ENCODE measurements around the gene CDH23. TPM values are rescaled to one million over a fixed set of nuclear protein-coding genes. Genes with fewer than 3 reads are reported as not detected.

CDH23 gene
- total and polyA plus RNA-seq, 9 of the 15 experiments (the other 6 are each of a cell fraction or from before 2014, with no cell fraction given) = 0.18 to 1.2 (median 0.47) TPM

- Histone ChIP-seq H3K9me1 (ENCODE audit: control insufficient read depth, insufficient read depth, low read length) (no peaks in the 10 kb centered on the region), H4K20me1 (replicated peaks; ENCODE audit: control insufficient read depth, insufficient read depth, low read length) (0 out of 2 replicates have a peak, but pooled peaks cover 6% of the 10 kb centered on the region), H3K27ac (ENCODE audit: extremely low read depth, low read depth, low read length) (no peak overlapping the region), H2AFZ (ENCODE audit: low read depth, low read length) (no peak overlapping the region), H3K36me3 (ENCODE audit: control insufficient read depth, insufficient read depth, low read length) (no peaks in the 10 kb centered on the region), H3K4me2 (ENCODE audit: insufficient read depth, low read length) (no peak overlapping the region), H3K9me3 (replicated peaks; ENCODE audit: control insufficient read depth, insufficient read depth, low read depth, low read length) (no peaks in the 10 kb centered on the region), H3K4me1 (replicated peaks in 1 of 2; ENCODE audit: control insufficient read depth in 2 of 2, insufficient read depth in 2 of 2, low read length in 2 of 2) (peaks cover 0 to 3% of the 10 kb centered on the region in 2 experiments; a peak in 2 of 5 replicates), H3K79me2 (ENCODE audit: control insufficient read depth, insufficient read depth, low read length) (no peaks in the 10 kb centered on the region), H3K4me3 (no peak overlapping the region), H3K9ac (ENCODE audit: insufficient read depth in 1 of 2, low read depth in 2 of 2, low read length in 2 of 2) (no peak overlapping the region), H3K27me3 (ENCODE audit: control insufficient read depth in 2 of 2, insufficient read depth in 2 of 2, low read length in 2 of 2) (peaks cover 25 to 57% of the 10 kb centered on the region in 2 experiments)
- WGBS (ENCODE audit: insufficient coverage, low coverage, missing lambda C conversion rate) = 15% methylated on average over 9 of the region's 9 CpGs
- ChIA-PET POLR2A (no interaction called here), CTCF (ENCODE audit: low intra/inter-chr PET ratio) (interaction anchor here (0.7 to 1.7 kb wide), 3 partner anchors 31 to 787 kb away, joined by 3 to 22 read pairs (median 4); no protein-coding TSS in a partner anchor)
- BruUV-seq (replicated peaks) = no TSS peak
- FAIRE-seq = peak; percentile 92
- intact Hi-C loops (cut with micrococcal nuclease) = loop anchor here (1.0 to 2.0 kb wide), 3 partner anchors 32 to 268 kb away; no protein-coding TSS in a partner anchor
- peak; percentile 68 for ATAC-seq
- peak; percentile 38 to 66 (median 50) for DNase-seq (ENCODE audit: extremely low read depth in 1 of 4, low spot score in 3 of 4)
- in situ Hi-C loops (cut with MboI) = no loop called here
- TF ChIP-seq KDM5B (IDR thresholded peaks at IDR 0.05; ENCODE audit: insufficient replicate concordance, low read depth, low read length) = no peak
- no peak for TF ChIP-seq ELK1 (CRISPR knock-in tag; IDR thresholded peaks at IDR 0.05)
- TF ChIP-seq ARID2 (IDR thresholded peaks at IDR 0.05) = peak; percentile 67; the same call in 1 of the 2 replicates
- TF ChIP-seq DEAF1 (CRISPR knock-in tag; IDR thresholded peaks at IDR 0.05) = peak; percentile 65
- peak; percentile 75 for TF ChIP-seq REST (IDR thresholded peaks at IDR 0.05; ENCODE audit: borderline replicate concordance)
- no peak for TF ChIP-seq REST (CRISPR knock-in tag; IDR thresholded peaks at IDR 0.05; ENCODE audit: low read depth)
- peak; percentile 41; the same call in 1 of the 2 replicates for TF ChIP-seq STAG1 (CRISPR knock-in tag; IDR thresholded peaks at IDR 0.05; ENCODE audit: borderline replicate concordance)
- peak; percentile 67 to 78 (median 68) for TF ChIP-seq CTCF (IDR thresholded peaks at IDR 0.05 in 2 of 3, conservative IDR thresholded peaks at IDR 0.05 in 1 of 3; ENCODE audit: insufficient read depth in 2 of 3, low read depth in 1 of 3, low read length in 3 of 3)
- peak; percentile 66; the same call in 1 of the 2 replicates for TF ChIP-seq CC2D1A (IDR thresholded peaks at IDR 0.05)
Observed at GRCh38 chr10:71780719-71781118, 384.0 kb downstream of the CDH23 start.
